CD14-positive monocyte (primary cell): Measurements from ENCODE around the gene PRAMEF10. TPM values are rescaled to one million over a fixed set of nuclear protein-coding genes. Genes with fewer than 3 reads are reported as not detected.
"Not testable (repeated sequence)": the region's sequence is repeated elsewhere in the genome, so short reads cannot be mapped to it uniquely, and the experiment has no call there.

Experiments used
- DNase-seq, 3 donors: peaks; one replicate each; pipeline ENCODE4 v3.0.0-alpha.2; 2011 to 2022
- H2AFZ ChIP-seq: 2 replicates; pipeline ENCODE4 v1.6.0; 2012; ENCODE audit warnings: mild to moderate bottlenecking, low read depth, low read length, inconsistent platforms; ENCODE audit not compliant: insufficient read depth, poor library complexity, severe bottlenecking
- H3K27ac ChIP-seq, 2 donors: 1 replicate in 1 of 2; 2 replicates in 1 of 2; pipeline ENCODE4 v1.5.1; 2012 to 2013; ENCODE audit warnings: low read length in 2 of 2, control low read depth in 1 of 2, inconsistent platforms in 1 of 2, low read depth in 1 of 2, mild to moderate bottlenecking in 1 of 2
- H3K27me3 ChIP-seq, 2 donors: one replicate each; pipeline versions ENCODE4 v1.6.0 to v1.6.1; 2011 to 2013; ENCODE audit warnings: low read length in 2 of 2; ENCODE audit not compliant: control insufficient read depth in 2 of 2, insufficient read depth in 2 of 2
- H3K36me3 ChIP-seq, 2 donors: replicated peaks in 1 of 2; 1 replicate in 1 of 2; 2 replicates in 1 of 2; pipeline versions ENCODE4 v1.5.1 to v1.6.1; 2012 to 2013; ENCODE audit warnings: low read length in 2 of 2, control low read depth in 1 of 2, inconsistent platforms in 1 of 2, mild to moderate bottlenecking in 1 of 2; ENCODE audit not compliant: insufficient read depth in 2 of 2, control insufficient read depth in 1 of 2
- H3K4me1 ChIP-seq, 2 donors: 1 replicate in 1 of 2; 2 replicates in 1 of 2; pipeline versions ENCODE4 v1.5.1 to v1.6.1; 2012 to 2013; ENCODE audit warnings: low read length in 2 of 2, control low read depth in 1 of 2, inconsistent platforms in 1 of 2, mild to moderate bottlenecking in 1 of 2, moderate library complexity in 1 of 2; ENCODE audit not compliant: insufficient read depth in 2 of 2, control insufficient read depth in 1 of 2
- H3K4me2 ChIP-seq: replicated peaks from 2 replicates; pipeline ENCODE3; 2012; ENCODE audit warnings: low read length, moderate library complexity, mild to moderate bottlenecking; ENCODE audit not compliant: poor library complexity, severe bottlenecking; ENCODE audit errors: extremely low read depth
- H3K4me3 ChIP-seq, 3 experiments: fragments of 200-600 bp in 1 of 3; sonication (generic) in 1 of 3; replicated peaks in 1 of 3; 1 replicate in 2 of 3; 2 replicates in 1 of 3; pipeline ENCODE4 v1.5.1; 2011 to 2013; ENCODE audit warnings: low read length in 3 of 3, mild to moderate bottlenecking in 3 of 3, control low read depth in 2 of 3, low read depth in 2 of 3, inconsistent platforms in 1 of 3, moderate library complexity in 1 of 3
- H3K79me2 ChIP-seq: 2 replicates; pipeline ENCODE4 v1.6.0; 2012; ENCODE audit warnings: mild to moderate bottlenecking, control low read depth, inconsistent platforms, low read length, moderate library complexity; ENCODE audit not compliant: insufficient read depth
- H3K9ac ChIP-seq: 2 replicates; pipeline ENCODE4 v1.6.0; 2017; ENCODE audit warnings: low read length, mild to moderate bottlenecking; ENCODE audit not compliant: insufficient read depth, poor library complexity, severe bottlenecking
- H3K9me3 ChIP-seq, 2 donors: replicated peaks in 1 of 2; 1 replicate in 1 of 2; 2 replicates in 1 of 2; pipeline versions ENCODE4 v1.5.1 to v1.6.1; 2012 to 2013; ENCODE audit warnings: low read length in 2 of 2, control low read depth in 1 of 2; ENCODE audit not compliant: control insufficient read depth in 1 of 2, insufficient read depth in 1 of 2
- H4K20me1 ChIP-seq: 2 replicates; pipeline ENCODE4 v1.6.0; 2012; ENCODE audit warnings: mild to moderate bottlenecking, low read length, control low read depth, moderate library complexity; ENCODE audit not compliant: insufficient read depth
- H3K27ac Mint-ChIP-seq, 7 donors: one replicate each; pipeline ENCODE4 v1.8.0; 2020; ENCODE audit warnings: mild to moderate bottlenecking in 7 of 7, mixed read lengths in 7 of 7, moderate library complexity in 6 of 7, inconsistent platforms in 2 of 7
- H3K27me3 Mint-ChIP-seq, 3 donors: one replicate each; pipeline ENCODE4 v1.8.0; 2021 to 2022; ENCODE audit warnings: low read depth in 3 of 3, mild to moderate bottlenecking in 3 of 3, mixed read lengths in 3 of 3, moderate library complexity in 3 of 3, inconsistent platforms in 1 of 3
- H3K36me3 Mint-ChIP-seq, 2 donors: one replicate each; pipeline ENCODE4 v1.8.0; 2020; ENCODE audit warnings: mixed read lengths in 2 of 2, inconsistent platforms in 1 of 2, mild to moderate bottlenecking in 1 of 2
- H3K4me1 Mint-ChIP-seq: one replicate; pipeline ENCODE4 v1.8.0; 2020; ENCODE audit warnings: mild to moderate bottlenecking, mixed read lengths
- H3K4me3 Mint-ChIP-seq, 2 donors: one replicate each; pipeline ENCODE4 v1.8.0; 2020; ENCODE audit warnings: mild to moderate bottlenecking in 2 of 2, mixed read lengths in 2 of 2, moderate library complexity in 1 of 2
- H3K9me3 Mint-ChIP-seq, 7 donors: one replicate each; pipeline ENCODE4 v1.8.0; 2020 to 2022; ENCODE audit warnings: mixed read lengths in 7 of 7, mild to moderate bottlenecking in 6 of 7, moderate library complexity in 6 of 7, inconsistent platforms in 2 of 7
- WGBS: methylation state at CpG from one replicate; pipeline ENCODE4 v1.1.5; 2013; ENCODE audit warnings: missing lambda C conversion rate; ENCODE audit not compliant: insufficient coverage; 5-methylcytosine and 5-hydroxymethylcytosine counted together
- intact Hi-C, 2 donors: fragments of 100-400 bp; cut with micrococcal nuclease; formaldehyde crosslinking; loops; one replicate each; pipeline versions ENCODE4 v1.15.0 to v1.15.1; 2023
- polyA plus RNA-seq, 3 donors: library from polyadenylated mRNA; depleted of rRNA in 1 of 3; unstranded in 2 of 3; stranded (reverse) in 1 of 3; fragments of 300-500 nt in 2 of 3; fragments of >200 nt in 1 of 3; fragmentation: Illumina TruSeq in 2 of 3; gene quantifications; 1 replicate in 2 of 3; 2 replicates in 1 of 3; pipeline ENCODE4 v1.2.3, GENCODE V29; 2012 to 2021

PRAMEF10 gene
- polyA plus RNA-seq, 3 donors, result not detected

- intact Hi-C loops, H3K9me3 Mint-ChIP-seq, H3K4me3 Mint-ChIP-seq, H3K27me3 ChIP-seq, H3K9ac ChIP-seq, H3K4me3 ChIP-seq, DNase-seq, H3K36me3 ChIP-seq, H3K36me3 Mint-ChIP-seq, H4K20me1 ChIP-seq, H3K27ac ChIP-seq, H2AFZ ChIP-seq, H3K27ac Mint-ChIP-seq, H3K27me3 Mint-ChIP-seq, H3K9me3 ChIP-seq, H3K4me1 ChIP-seq, H3K4me2 ChIP-seq, H3K4me1 Mint-ChIP-seq, H3K79me2 ChIP-seq: not testable (repeated sequence)
- no CpG with 5 or more reads among the region's 1 CpG for WGBS
Observed at GRCh38 chr1:12916310-12916709, 18.2 kb upstream of the PRAMEF10 start, which contains the start of gene PRAMEF7. PRAMEF7 (plus strand) TSS chr1:12916610; CDS start chr1:12917693, 1,083 bp downstream.

- not testable (repeated sequence) for H3K27ac Mint-ChIP-seq, H3K4me1 Mint-ChIP-seq
Observed at GRCh38 chr1:12903793-12904572, 5.9 kb upstream of the PRAMEF10 start.

DNA sequence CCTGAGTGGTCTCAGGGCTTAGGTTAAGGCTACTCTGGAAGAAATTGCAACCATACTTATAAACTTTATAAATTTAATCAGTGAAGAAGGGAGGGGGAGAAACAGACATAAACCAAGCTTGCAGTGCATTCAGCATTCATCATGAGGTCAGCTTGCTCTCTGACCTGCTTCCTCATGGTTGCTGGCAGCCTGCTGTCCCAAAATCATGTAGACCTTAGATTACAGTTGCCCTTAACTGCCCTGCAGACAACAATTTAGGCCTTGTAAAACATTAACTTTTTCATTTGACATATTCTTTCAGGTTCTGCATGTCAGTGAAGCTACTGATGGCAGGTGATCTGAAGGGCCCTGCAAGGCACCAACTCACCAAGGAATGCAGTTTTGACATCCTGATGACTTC is 1.1 kb upstream of the PRAMEF10 start:
- H3K9me3 ChIP-seq, H3K4me2 ChIP-seq, DNase-seq, H3K9me3 Mint-ChIP-seq, H4K20me1 ChIP-seq, H3K79me2 ChIP-seq, H3K9ac ChIP-seq, H3K4me3 Mint-ChIP-seq, H3K4me3 ChIP-seq, H3K4me1 Mint-ChIP-seq, H3K27me3 Mint-ChIP-seq, H2AFZ ChIP-seq, H3K27me3 ChIP-seq, H3K36me3 ChIP-seq, H3K27ac Mint-ChIP-seq, H3K4me1 ChIP-seq, H3K27ac ChIP-seq, H3K36me3 Mint-ChIP-seq, intact Hi-C loops: not testable (repeated sequence)

More at GRCh38 chr1:12903793-12904572, 5.9 kb upstream of the PRAMEF10 start:
- H3K27ac ChIP-seq, H3K27me3 ChIP-seq, H3K79me2 ChIP-seq, H3K27me3 Mint-ChIP-seq, H3K9me3 ChIP-seq, H3K4me2 ChIP-seq, H3K36me3 Mint-ChIP-seq, H3K4me3 ChIP-seq, H3K36me3 ChIP-seq, H3K9ac ChIP-seq, H3K4me3 Mint-ChIP-seq, intact Hi-C loops, H2AFZ ChIP-seq, DNase-seq, H4K20me1 ChIP-seq, H3K4me1 ChIP-seq, H3K9me3 Mint-ChIP-seq: not testable (repeated sequence)
- no CpG with 5 or more reads among the region's 5 CpGs for WGBS

GRCh38 chr1:12886101-12886500 is 12.0 kb downstream of the PRAMEF10 start, which contains the start of gene PRAMEF4:
PRAMEF4 (minus strand) TSS chr1:12886201; CDS start chr1:12883394, 2,807 bp downstream.
- H3K4me2 ChIP-seq, H3K4me3 ChIP-seq, H3K36me3 Mint-ChIP-seq, H3K27ac Mint-ChIP-seq, H3K27me3 ChIP-seq, H3K4me1 ChIP-seq, intact Hi-C loops, H3K36me3 ChIP-seq, H3K9me3 ChIP-seq, H3K9me3 Mint-ChIP-seq, H3K9ac ChIP-seq, H3K79me2 ChIP-seq, DNase-seq, H4K20me1 ChIP-seq, H2AFZ ChIP-seq, H3K27me3 Mint-ChIP-seq, H3K4me1 Mint-ChIP-seq, H3K27ac ChIP-seq, H3K4me3 Mint-ChIP-seq: not testable (repeated sequence)
- WGBS, result no CpG with 5 or more reads among the region's 3 CpGs
